Fibroblast of lung (primary cell): ENCODE results near the gene PXDN. TPM values are rescaled to one million over a fixed set of nuclear protein-coding genes. Genes with fewer than 3 reads are reported as not detected.

ENCODE experiments used
- DNase-seq, 2 donors: peaks; one replicate each; pipeline versions ENCODE4 v3.0.0 to v3.0.0-alpha.2; 2010; ENCODE audit warnings: low read depth in 2 of 2
- H2AFZ ChIP-seq: 2 replicates; pipeline ENCODE4 v1.5.1; 2012; ENCODE audit warnings: low read length, control low read depth, inconsistent platforms
- H3K27ac ChIP-seq: 2 replicates; pipeline ENCODE4 v1.5.1; 2011; ENCODE audit warnings: low read length, control low read depth; ENCODE audit not compliant: insufficient read depth
- H3K27me3 ChIP-seq: 2 replicates; pipeline ENCODE4 v1.5.1; 2011; ENCODE audit warnings: mild to moderate bottlenecking, low read length; ENCODE audit not compliant: control insufficient read depth, insufficient read depth
- H3K36me3 ChIP-seq: 2 replicates; pipeline ENCODE4 v1.5.1; 2011; ENCODE audit warnings: low read length; ENCODE audit not compliant: control insufficient read depth, insufficient read depth
- H3K4me1 ChIP-seq: 2 replicates; pipeline ENCODE4 v1.5.1; 2011; ENCODE audit warnings: low read length; ENCODE audit not compliant: control insufficient read depth, insufficient read depth; ENCODE audit errors: extremely low read depth
- H3K4me2 ChIP-seq: 2 replicates; pipeline ENCODE4 v1.5.1; 2011; ENCODE audit warnings: low read length, control low read depth; ENCODE audit not compliant: insufficient read depth; ENCODE audit errors: extremely low read depth
- H3K4me3 ChIP-seq, 4 experiments: fragments of 200-600 bp in 1 of 4; sonication (generic) in 1 of 4; replicated peaks in 1 of 4; 2 replicates each; pipeline ENCODE4 v1.5.1; 2011 to 2016; ENCODE audit warnings: low read length in 4 of 4, low read depth in 3 of 4, mild to moderate bottlenecking in 3 of 4, control low read depth in 2 of 4, inconsistent platforms in 1 of 4, mixed read lengths in 1 of 4; ENCODE audit not compliant: insufficient read depth in 1 of 4; ENCODE audit errors: control extremely low read depth in 1 of 4
- H3K79me2 ChIP-seq: 2 replicates; pipeline ENCODE4 v1.5.1; 2012; ENCODE audit warnings: mild to moderate bottlenecking, low read length, inconsistent platforms; ENCODE audit not compliant: control insufficient read depth, insufficient read depth
- H3K9ac ChIP-seq: 2 replicates; pipeline ENCODE4 v1.5.1; 2011; ENCODE audit warnings: mild to moderate bottlenecking, low read length, control low read depth; ENCODE audit not compliant: insufficient read depth
- H3K9me3 ChIP-seq: 2 replicates; pipeline ENCODE4 v1.5.1; 2012; ENCODE audit warnings: low read depth, low read length; ENCODE audit not compliant: control insufficient read depth, insufficient read depth
- H4K20me1 ChIP-seq: 2 replicates; pipeline ENCODE4 v1.5.1; 2011; ENCODE audit warnings: low read length; ENCODE audit not compliant: control insufficient read depth, insufficient read depth; ENCODE audit errors: extremely low read depth
- EZH2 ChIP-seq: IDR thresholded peaks from 2 replicates; pipeline ENCODE4 v1.5.1; 2012; ENCODE audit warnings: low read length, control low read depth, mild to moderate bottlenecking; ENCODE audit errors: missing control alignments
- polyA plus RNA-seq, 2 donors: library from polyadenylated mRNA; depleted of rRNA in 1 of 2; stranded (reverse) in 1 of 2; unstranded in 1 of 2; fragments of >200 nt; gene quantifications; 2 replicates each; pipeline ENCODE4 v1.2.1, GENCODE V29; 2011 to 2012; ENCODE audit warnings: missing spikeins in 1 of 2
- total RNA-seq: library from RNA; depleted of rRNA; stranded (reverse); fragments of >200 nt; gene quantifications from 2 replicates; pipeline ENCODE4 v1.2.1, GENCODE V29; 2014
- TF ChIP-seq, protein P1 (sequence below), 2 donors: IDR thresholded peaks in 1 of 2; conservative IDR thresholded peaks in 1 of 2; 1 replicate in 1 of 2; 2 replicates in 1 of 2; pipeline ENCODE4 v1.5.1; 2011 to 2012; ENCODE audit warnings: low read length in 2 of 2, control low read depth in 1 of 2, inconsistent platforms in 1 of 2, low read depth in 1 of 2, mild to moderate bottlenecking in 1 of 2

PXDN gene
- total and polyA plus RNA-seq, 2 donors (not counting 1 experiment from before 2014, with no cell fraction given): 153 to 298 TPM

DNA sequence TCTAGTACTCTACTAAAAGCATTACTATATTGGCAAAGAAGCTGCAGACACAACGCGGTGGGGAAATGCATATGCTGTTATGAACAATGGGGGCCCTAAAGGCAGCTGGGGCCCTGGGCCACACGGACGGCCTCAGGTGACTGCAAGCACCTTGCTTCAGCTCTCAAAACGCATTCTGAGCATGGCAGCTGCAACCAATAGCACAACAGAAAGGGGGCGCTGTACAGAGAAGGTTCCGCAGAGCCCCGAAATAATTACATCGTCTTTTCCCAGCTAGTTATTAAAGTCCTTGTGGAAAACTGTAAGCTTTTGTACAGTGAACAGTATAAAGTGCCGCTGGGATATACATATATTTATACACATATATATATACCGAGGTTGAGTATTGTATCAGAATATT, 45.3 kb upstream of the PXDN start:
- H3K4me2 ChIP-seq: no peak overlapping the region
- no peaks in the 10 kb centered on the region for H3K9me3 ChIP-seq
- no peaks in the 10 kb centered on the region for H3K36me3 ChIP-seq
- no peak overlapping the region for H3K27ac ChIP-seq
- no peak overlapping the region for H2AFZ ChIP-seq
- H3K9ac ChIP-seq: no peak overlapping the region
- H4K20me1 ChIP-seq: no peaks in the 10 kb centered on the region
- no peak for DNase-seq
- no peaks in the 10 kb centered on the region for H3K79me2 ChIP-seq
- H3K27me3 ChIP-seq: no peaks in the 10 kb centered on the region
- peaks cover 5% of the 10 kb centered on the region for H3K4me1 ChIP-seq
- TF ChIP-seq EZH2: no peak
- TF ChIP-seq, protein P1, sequence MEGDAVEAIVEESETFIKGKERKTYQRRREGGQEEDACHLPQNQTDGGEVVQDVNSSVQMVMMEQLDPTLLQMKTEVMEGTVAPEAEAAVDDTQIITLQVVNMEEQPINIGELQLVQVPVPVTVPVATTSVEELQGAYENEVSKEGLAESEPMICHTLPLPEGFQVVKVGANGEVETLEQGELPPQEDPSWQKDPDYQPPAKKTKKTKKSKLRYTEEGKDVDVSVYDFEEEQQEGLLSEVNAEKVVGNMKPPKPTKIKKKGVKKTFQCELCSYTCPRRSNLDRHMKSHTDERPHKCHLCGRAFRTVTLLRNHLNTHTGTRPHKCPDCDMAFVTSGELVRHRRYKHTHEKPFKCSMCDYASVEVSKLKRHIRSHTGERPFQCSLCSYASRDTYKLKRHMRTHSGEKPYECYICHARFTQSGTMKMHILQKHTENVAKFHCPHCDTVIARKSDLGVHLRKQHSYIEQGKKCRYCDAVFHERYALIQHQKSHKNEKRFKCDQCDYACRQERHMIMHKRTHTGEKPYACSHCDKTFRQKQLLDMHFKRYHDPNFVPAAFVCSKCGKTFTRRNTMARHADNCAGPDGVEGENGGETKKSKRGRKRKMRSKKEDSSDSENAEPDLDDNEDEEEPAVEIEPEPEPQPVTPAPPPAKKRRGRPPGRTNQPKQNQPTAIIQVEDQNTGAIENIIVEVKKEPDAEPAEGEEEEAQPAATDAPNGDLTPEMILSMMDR (conservative IDR thresholded peaks at IDR 0.05 in 1 of 2, IDR thresholded peaks at IDR 0.05 in 1 of 2; ENCODE audit: low read depth in 1 of 2, low read length in 2 of 2): no peak
- no peak overlapping the region for H3K4me3 ChIP-seq

DNA sequence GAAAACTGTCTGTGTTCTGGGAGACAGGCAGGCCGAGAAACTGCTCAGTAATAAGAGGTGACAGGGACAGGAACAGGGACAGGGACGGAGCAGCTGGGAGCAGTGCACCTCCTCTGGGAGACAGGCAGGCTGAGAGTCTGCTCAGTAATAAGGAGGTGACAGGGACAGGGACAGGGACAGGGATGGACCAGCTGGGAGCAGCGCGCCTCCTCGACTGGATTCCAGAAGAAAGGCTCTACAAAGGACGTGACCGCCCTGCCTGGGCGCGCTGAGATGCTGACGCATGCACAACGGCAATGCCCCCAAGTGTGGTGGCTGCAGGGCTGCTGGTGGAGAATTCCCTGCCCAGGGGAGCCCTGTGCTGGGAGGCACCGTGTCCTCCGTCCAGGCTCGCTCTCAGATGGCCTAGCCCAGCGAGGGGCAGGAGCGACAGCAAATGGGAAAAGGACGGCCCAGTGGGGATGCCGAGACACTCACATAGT, 44.2 kb upstream of the PXDN start:
- TF ChIP-seq, protein P1 (conservative IDR thresholded peaks at IDR 0.05 in 1 of 2, IDR thresholded peaks at IDR 0.05 in 1 of 2; ENCODE audit: low read depth in 1 of 2, low read length in 2 of 2): no peak
- TF ChIP-seq EZH2: no peak
- H3K4me1 ChIP-seq: peaks cover 5% of the 10 kb centered on the region
- H3K79me2 ChIP-seq: no peaks in the 10 kb centered on the region
- no peaks in the 10 kb centered on the region for H3K36me3 ChIP-seq
- H3K27me3 ChIP-seq: no peaks in the 10 kb centered on the region
- DNase-seq: no peak
- no peaks in the 10 kb centered on the region for H4K20me1 ChIP-seq
- H3K9ac ChIP-seq: no peak overlapping the region
- no peak overlapping the region for H3K4me3 ChIP-seq
- H3K4me2 ChIP-seq: no peak overlapping the region
- no peak overlapping the region for H3K27ac ChIP-seq
- no peak overlapping the region for H2AFZ ChIP-seq
- no peaks in the 10 kb centered on the region for H3K9me3 ChIP-seq

DNA sequence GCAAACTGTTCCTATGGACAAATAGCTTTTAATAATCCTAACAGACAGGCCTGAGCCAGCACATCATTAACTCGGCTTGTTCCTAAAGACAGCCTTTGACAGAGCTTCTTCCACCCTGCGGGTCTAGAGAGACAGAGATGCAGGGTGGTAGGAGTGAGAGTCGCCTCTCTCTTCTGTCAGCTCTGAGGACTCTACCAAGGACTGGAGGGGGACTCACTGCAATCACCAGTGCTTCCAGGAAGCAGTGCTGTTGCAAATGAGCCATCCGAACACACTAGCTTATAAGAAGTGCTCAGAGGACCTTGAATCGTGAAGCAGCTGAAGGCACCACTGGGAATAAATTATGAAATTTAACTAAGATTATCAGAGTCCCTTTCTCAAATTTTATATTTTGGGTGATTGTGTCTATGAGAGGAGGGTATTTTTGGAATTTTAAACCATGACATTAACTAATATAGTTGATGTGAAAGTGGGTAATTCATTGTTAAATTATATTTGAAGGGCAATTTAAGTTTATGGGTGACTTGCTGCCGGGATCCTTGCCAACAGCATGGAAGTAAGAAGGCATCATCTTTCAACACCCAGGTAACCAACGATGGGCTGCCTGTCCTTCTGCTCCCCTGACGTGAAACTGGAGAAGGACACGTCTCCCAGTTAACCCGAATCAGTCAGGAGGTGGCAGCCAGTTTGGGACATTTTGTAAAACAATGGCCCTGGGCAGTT, 43.6 kb upstream of the PXDN start:
- no peaks in the 10 kb centered on the region for H3K9me3 ChIP-seq
- H3K4me3 ChIP-seq: no peak overlapping the region
- no peaks in the 10 kb centered on the region for H3K79me2 ChIP-seq
- no peak overlapping the region for H3K9ac ChIP-seq
- H3K4me1 ChIP-seq: peaks cover 5% of the 10 kb centered on the region
- H3K36me3 ChIP-seq: no peaks in the 10 kb centered on the region
- no peak for TF ChIP-seq EZH2
- TF ChIP-seq, protein P1 (conservative IDR thresholded peaks at IDR 0.05 in 1 of 2, IDR thresholded peaks at IDR 0.05 in 1 of 2; ENCODE audit: low read depth in 1 of 2, low read length in 2 of 2): no peak
- no peak for DNase-seq
- no peaks in the 10 kb centered on the region for H4K20me1 ChIP-seq
- no peak overlapping the region for H3K4me2 ChIP-seq
- H3K27me3 ChIP-seq: no peaks in the 10 kb centered on the region
- no peak overlapping the region for H3K27ac ChIP-seq
- H2AFZ ChIP-seq: no peak overlapping the region
